ENCODE results near the gene OTOGL. TPM values are rescaled to one million over a fixed set of nuclear protein-coding genes. Genes with fewer than 3 reads are reported as not detected.
A peak's percentile ranks its signal among the peaks of the same experiment; 100 is the strongest.

Gene OTOGL
- total RNA-seq, 2 donors from 2014 or later, result 0.59 to 0.74 TPM

- no peak overlapping the region for H3K4me3 ChIP-seq
- 92% methylated on average over 5 of the region's 5 CpGs for WGBS
- H3K27ac ChIP-seq, result no peak overlapping the region
- no peaks in the 10 kb centered on the region for H3K36me3 ChIP-seq
- H3K27me3 ChIP-seq (replicated peaks; ENCODE audit: insufficient read depth), result no peaks in the 10 kb centered on the region
- H3K4me1 ChIP-seq (replicated peaks), result no peaks in the 10 kb centered on the region
- intact Hi-C loops (cut with DNase I), result loop anchor here (5.0 to 10.0 kb wide), 2 partner anchors 460 to 713 kb away; no protein-coding TSS in a partner anchor
- no peak for DNase-seq (ENCODE audit: low spot score)
- no peak for TF ChIP-seq POLR2A (IDR thresholded peaks at IDR 0.05)
- no peak for TF ChIP-seq POLR2AphosphoS5 (IDR thresholded peaks at IDR 0.05)
- TF ChIP-seq, protein P1, sequence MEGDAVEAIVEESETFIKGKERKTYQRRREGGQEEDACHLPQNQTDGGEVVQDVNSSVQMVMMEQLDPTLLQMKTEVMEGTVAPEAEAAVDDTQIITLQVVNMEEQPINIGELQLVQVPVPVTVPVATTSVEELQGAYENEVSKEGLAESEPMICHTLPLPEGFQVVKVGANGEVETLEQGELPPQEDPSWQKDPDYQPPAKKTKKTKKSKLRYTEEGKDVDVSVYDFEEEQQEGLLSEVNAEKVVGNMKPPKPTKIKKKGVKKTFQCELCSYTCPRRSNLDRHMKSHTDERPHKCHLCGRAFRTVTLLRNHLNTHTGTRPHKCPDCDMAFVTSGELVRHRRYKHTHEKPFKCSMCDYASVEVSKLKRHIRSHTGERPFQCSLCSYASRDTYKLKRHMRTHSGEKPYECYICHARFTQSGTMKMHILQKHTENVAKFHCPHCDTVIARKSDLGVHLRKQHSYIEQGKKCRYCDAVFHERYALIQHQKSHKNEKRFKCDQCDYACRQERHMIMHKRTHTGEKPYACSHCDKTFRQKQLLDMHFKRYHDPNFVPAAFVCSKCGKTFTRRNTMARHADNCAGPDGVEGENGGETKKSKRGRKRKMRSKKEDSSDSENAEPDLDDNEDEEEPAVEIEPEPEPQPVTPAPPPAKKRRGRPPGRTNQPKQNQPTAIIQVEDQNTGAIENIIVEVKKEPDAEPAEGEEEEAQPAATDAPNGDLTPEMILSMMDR (IDR thresholded peaks at IDR 0.05), result no peak
- no peaks in the 10 kb centered on the region for H3K9me3 ChIP-seq
These were observed 165.6 kb downstream of the OTOGL start for GRCh38 chr12:80264891-80265290.

DNA sequence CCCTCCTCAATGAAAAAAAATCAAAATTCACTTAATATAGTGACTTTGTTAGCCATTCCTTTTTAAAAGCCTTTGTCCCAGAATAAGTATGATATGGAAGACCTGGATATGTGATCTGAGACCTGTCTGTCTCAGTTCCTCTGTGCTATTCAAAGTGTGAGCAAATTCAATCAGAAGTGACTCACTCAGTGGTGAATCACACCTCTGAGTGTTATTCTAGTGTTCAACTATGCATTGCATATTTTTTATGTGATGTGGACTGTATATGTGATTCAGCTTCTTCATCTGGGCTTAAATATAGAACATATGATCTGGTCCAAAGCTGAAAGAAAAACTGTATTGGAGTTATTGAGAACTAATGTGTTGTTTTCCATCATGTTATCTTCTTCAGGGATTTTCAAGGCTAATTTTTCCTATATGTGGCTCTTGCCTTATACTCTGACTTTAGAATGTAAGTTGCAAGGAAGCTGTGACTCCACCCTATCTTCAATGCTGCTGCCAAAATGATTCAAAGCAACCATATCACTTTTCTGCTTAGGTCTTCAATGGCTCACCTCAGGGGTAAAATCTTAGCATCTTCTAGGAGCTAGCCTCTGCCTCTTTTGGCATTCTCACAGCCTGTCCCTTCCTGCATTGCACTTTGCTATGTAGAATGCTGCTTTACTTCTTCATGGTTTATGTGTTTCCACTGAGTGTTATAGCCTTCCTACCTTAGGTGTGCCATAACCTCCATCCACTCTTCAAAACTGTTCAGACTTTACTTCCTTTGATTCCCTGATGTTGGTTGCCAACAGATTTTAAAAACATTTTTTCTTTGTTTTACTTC, 169.8 kb downstream of the OTOGL start:
- intact Hi-C loops (cut with DNase I), result loop anchor here (5.0 to 10.0 kb wide), 2 partner anchors 464 to 717 kb away; no protein-coding TSS in a partner anchor
- no peaks in the 10 kb centered on the region for H3K36me3 ChIP-seq
- no peak for DNase-seq (ENCODE audit: low spot score)

DNA sequence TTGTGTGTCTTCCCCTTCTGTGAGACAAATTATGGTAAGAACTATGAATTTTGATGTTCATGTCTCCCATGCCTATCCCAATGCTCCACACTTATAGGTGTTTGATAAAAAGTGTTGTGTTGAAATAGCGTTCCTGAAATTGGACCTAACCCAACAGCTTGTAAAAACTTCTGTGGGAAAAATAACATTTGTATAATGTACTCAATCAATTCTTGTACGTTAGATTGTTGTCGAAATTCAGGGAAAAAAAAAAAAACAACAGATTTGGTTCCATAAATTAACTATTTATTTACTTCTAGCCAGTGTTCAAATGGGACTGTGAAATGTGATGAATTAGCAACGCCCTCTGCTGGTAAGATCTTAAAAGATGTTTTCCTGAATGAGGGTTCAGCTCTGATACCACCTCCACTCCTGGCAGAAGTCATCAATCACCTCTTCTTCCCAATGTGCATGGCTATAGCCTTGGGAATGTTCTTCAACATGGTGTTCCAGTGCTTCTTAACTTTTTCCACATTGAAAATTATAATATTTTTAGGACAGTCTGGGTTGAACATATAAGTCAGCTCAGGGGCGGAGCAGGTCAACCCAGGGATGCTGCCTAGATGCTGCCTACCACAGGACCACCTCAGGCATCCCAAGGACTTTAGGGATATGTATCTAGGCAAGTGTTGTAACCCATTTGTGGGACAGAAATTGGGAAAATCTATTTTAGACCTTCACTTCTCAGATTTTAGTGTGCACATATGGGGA, 170.6 kb downstream of the OTOGL start:
- intact Hi-C loops (cut with DNase I), result loop anchor here (5.0 to 10.0 kb wide), 4 partner anchors 75 to 855 kb away; no protein-coding TSS in a partner anchor
- Histone ChIP-seq H3K4me1 (replicated peaks) (no peaks in the 10 kb centered on the region), H3K27ac (no peak overlapping the region), H3K4me3 (no peak overlapping the region), H3K36me3 (no peaks in the 10 kb centered on the region), H3K27me3 (replicated peaks; ENCODE audit: insufficient read depth) (no peaks in the 10 kb centered on the region), H3K9me3 (no peaks in the 10 kb centered on the region)
- DNase-seq (ENCODE audit: low spot score), result no peak
- TF ChIP-seq, protein P1 (IDR thresholded peaks at IDR 0.05), result peak; percentile 15 to 46 (median 44)
- TF ChIP-seq POLR2A (IDR thresholded peaks at IDR 0.05), result no peak
- WGBS, result 27% methylated on average over 5 of the region's 5 CpGs

More for the DNA sequence above, 169.8 kb downstream of the OTOGL start:
- no peak for TF ChIP-seq POLR2AphosphoS5 (IDR thresholded peaks at IDR 0.05)
- H3K4me1 ChIP-seq (replicated peaks), result no peaks in the 10 kb centered on the region
- H3K4me3 ChIP-seq, result no peak overlapping the region
- no peak overlapping the region for H3K27ac ChIP-seq
- H3K27me3 ChIP-seq (replicated peaks; ENCODE audit: insufficient read depth), result no peaks in the 10 kb centered on the region
- H3K9me3 ChIP-seq, result no peaks in the 10 kb centered on the region

DNA sequence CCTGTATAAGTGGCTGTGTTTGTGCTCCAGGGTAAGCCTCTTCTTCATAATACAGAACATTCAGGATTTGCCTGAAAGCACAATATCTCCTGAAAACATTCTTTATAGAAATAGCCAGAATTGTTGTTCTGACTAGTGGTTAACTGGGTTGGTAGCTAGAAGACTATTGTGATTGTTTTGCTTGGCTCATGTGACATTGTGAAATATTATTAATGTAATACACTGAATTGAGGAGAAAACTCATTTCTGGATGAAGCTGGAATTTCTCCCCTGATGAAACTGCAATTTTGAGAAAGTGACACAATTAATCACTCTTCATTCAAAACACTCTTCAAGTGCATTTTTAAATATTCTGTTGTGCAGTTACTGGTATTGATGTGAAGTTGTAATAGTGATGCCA, 172.4 kb downstream of the OTOGL start:
- TF ChIP-seq, protein P1 (IDR thresholded peaks at IDR 0.05), result no peak
- TF ChIP-seq POLR2AphosphoS5 (IDR thresholded peaks at IDR 0.05) (no peak), POLR2A (IDR thresholded peaks at IDR 0.05) (no peak)
- intact Hi-C loops (cut with DNase I), result loop anchor here (10.0 kb wide), 2 partner anchors 77 to 857 kb away; no protein-coding TSS in a partner anchor
- Histone ChIP-seq H3K27ac (no peak overlapping the region), H3K4me3 (no peak overlapping the region), H3K9me3 (no peaks in the 10 kb centered on the region), H3K36me3 (no peaks in the 10 kb centered on the region), H3K4me1 (replicated peaks) (no peaks in the 10 kb centered on the region), H3K27me3 (replicated peaks; ENCODE audit: insufficient read depth) (no peaks in the 10 kb centered on the region)
- DNase-seq (ENCODE audit: low spot score), result no peak

DNA sequence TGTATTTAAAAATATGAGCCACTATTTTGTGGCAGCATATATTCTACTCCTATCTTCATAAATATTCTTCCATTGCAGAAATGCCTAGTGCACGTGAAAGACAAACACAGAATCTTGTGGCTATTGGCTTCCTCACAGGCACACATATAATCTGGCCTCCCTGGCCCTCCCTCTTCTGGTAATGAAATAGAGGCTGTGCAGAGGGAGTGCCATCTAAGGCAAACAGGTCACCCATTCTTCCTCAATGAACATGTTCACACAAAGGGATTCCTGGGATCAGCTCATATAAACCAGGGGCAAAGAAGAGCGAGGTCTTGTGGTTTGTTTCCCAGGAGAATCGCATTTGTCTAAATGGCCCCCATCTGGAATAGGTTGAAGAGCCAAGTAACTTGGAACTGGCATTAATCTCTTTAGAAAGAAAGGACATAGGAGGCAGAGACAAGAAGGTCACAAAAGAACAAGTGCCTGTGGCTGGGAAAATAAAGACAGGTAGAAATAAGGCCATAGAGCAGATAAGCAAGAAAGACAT, 173.1 kb downstream of the OTOGL start:
- H3K36me3 ChIP-seq, result no peaks in the 10 kb centered on the region
- DNase-seq (ENCODE audit: low spot score), result no peak
- H3K9me3 ChIP-seq, result no peaks in the 10 kb centered on the region
- TF ChIP-seq POLR2A (IDR thresholded peaks at IDR 0.05), result no peak
- no peak for TF ChIP-seq POLR2AphosphoS5 (IDR thresholded peaks at IDR 0.05)
- TF ChIP-seq, protein P1 (IDR thresholded peaks at IDR 0.05), result no peak
- no peak overlapping the region for H3K27ac ChIP-seq
- intact Hi-C loops (cut with DNase I), result loop anchor here (10.0 kb wide), 2 partner anchors 78 to 858 kb away; no protein-coding TSS in a partner anchor
- no peaks in the 10 kb centered on the region for H3K27me3 ChIP-seq (replicated peaks; ENCODE audit: insufficient read depth)
- H3K4me1 ChIP-seq (replicated peaks), result no peaks in the 10 kb centered on the region
- WGBS, result 74% methylated on average over 3 of the region's 3 CpGs
- no peak overlapping the region for H3K4me3 ChIP-seq
